GM18526 (cell line): ENCODE results near the gene CHST15.

ENCODE experiments used
- POLR2A ChIP-seq: IDR thresholded peaks from 3 replicates; pipeline ENCODE4 v1.6.1; 2011; ENCODE audit not compliant: insufficient read length; ENCODE audit errors: extremely low read depth

The CHST15 gene

DNA sequence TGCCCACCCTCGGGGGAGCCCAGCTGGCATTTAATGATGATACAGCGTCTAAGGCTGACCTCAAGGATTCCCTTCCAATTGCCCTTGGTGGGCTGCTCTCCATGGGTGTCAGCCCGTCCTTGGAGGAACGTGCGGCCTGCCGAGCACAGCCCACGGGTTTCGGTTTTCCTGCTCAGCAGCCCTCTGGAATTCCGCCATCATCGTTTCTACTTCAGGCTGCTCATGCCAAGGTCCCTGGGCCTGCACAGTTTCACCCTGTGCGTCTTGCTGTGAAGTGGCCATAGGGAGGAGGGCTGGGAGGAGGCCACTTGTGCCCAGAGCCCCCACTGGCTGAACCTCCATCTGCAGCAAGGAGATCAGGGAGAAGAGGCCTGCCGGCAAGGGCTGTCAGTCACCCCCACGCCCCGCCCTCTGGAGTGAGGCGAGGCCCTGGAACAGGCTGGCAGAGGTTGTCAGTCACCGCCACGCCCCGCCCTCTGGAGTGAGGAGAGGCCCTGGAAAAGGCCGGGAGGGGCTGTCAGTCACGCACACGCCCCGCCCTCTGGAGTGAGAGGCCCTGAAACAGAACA is 82.8 kb downstream of the CHST15 start:
- TF ChIP-seq POLR2A, result no peak

DNA sequence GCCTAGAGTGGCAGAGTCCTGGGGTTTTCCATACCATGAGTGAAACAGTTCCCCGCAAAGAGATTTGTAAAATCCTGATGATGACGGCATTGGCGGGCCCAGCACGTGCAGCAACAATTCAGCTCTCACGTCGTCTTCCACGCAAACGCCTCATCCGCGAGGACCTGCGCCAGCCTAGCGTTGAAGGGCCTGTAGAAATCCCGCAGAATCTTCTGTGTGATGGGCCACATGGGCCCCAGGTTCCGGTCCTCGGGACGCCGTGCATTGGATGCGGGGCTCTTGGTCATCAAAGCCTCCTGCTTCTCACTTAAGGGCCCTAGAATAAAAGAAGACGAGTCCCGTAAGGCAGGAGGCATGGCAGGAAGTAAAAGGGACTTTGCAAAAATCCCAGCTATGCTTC is 83.4 kb downstream of the CHST15 start:
- TF ChIP-seq POLR2A, result no peak

DNA sequence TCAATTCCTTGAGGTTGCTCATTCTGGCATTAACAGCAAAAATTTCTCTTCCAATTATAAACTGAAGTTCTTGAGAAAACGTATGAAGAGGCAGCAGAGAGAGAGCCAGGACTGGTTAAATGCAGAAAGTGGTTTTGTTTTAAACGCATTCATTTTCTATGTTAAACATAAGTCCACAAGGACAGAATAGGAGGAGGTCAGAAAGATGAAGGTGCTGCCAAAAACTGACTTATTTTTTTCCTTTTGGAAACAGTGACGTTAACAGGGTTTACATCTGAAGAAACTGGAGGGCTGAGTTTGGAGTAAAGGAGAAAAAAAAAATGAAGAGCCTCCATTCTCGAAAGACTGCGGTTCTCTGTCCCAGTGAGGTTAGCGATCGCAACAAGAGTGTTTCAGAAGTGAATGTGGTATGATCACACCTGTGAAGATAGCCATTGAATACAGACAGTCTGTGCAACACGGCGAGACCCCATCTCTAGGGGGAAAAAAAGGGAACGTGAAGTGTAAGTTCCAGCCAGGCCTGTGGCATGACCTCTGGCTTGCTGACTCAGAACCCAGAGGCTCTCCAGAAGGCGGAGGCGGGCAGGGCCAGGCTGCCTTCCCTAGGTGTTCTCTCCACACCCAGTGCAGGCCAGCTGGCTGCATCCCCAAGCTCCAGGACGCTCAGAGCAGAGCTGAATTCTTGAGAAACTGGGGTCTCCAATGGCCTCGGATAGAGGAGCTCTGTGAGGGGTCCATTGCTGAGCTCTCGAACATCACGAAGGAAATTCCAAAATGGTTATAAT is 84.0 kb downstream of the CHST15 start:
- no peak for TF ChIP-seq POLR2A

DNA sequence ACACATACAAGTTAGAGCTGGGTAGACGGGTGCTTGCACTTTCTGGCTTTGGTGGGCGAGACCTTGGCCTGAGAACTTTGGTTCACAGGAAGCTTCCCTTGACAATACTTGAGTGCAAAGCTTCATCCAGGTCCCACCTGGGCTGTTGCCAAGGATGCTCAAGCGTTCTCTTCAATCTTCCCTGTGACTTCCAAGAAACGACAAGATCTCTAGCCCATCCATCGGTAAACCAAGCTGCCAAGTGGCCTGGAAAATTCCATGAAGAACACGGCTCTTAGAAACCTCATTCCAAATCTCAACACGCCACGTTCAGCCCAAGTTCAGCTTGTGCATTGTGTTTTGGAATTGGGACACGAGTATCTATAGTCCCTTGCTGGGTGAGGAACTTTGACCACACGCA is 84.7 kb downstream of the CHST15 start:
- TF ChIP-seq POLR2A, result no peak

DNA sequence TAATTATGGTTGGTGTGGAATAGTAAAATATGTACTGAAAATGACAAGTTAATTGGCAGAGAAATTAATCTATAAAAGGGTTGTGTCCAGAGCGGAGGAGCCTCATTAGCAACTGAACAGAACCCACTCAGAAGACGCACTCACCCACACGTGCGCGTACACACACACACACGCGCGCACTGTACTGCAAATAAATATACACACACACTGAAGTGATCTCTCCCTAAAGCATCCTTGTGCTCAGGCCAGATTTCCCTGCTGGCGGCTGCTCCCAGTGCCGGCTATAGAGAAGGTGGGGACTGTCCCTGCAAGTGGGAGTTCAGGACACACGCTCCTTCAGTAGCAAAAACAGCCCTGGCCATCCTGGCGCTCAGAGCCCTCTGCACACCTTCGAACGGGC is 85.2 kb downstream of the CHST15 start:
- no peak for TF ChIP-seq POLR2A

DNA sequence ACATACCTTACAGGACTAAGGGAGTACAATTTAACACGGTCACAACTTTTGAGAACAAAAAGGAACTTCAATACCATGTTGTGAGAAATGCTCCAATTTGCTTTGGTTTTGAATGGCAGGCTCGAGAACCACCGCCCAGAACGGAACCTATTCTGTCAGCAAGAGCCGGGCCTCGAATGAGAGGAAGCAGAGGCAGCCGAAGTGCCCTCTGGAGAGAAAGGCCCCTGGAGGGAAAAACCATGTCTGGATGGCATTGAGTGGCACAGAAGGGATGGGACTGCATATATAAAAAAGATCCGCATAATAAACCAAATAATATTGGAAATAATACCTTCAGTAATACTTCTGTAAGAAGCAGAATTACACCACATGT is 85.6 kb downstream of the CHST15 start:
- TF ChIP-seq POLR2A, result no peak

DNA sequence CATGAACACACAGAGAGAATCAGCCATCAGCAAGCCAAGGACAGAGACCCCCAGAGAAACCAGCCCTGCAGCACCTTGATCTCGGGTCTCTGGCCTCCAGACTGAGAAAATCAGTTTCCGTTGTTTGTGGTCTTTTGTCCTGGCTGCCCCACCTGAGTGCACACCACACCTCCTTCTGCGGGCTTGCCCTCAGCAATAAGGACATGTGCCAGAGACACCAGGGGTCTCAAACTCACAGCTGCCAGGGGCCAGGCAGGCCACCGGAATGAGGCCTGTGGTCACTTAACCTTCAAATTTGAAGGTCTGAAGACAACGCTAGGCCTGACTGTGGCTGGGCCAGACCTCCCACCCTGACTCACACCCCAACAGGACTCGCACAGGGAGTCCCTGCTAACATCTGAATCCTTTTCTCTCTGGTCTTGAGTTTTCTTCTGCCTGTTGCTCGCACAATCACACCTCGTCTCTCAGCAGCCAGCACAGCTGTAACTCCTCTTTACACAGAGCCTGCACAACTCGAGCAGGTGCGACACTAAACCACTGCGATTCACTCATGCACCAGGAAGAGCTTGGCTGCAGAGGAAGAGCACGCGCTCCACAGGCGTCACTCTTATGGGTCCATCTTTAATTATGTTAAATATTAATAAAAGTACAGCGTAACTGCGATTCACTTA is 86.2 kb downstream of the CHST15 start:
- no peak for TF ChIP-seq POLR2A

DNA sequence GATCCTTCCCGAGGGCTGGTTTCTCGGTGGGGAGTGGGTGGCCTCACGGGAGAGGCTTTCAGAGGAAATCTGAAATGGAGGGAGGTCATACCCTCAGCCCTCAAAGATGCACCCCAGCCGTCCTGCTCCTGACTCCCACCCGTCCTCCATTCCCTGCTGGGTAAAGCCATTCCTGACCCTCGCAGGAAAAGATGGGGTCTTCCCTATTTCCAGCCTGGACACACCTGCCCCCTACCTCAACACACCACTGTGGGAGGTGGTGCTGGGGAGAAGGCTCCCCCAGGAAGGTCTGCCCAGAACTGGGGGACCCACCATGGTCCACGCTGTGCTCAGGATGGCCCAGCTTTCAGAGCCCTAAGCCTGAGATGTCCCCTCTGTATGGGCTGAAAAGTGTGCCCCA is 86.9 kb downstream of the CHST15 start:
- TF ChIP-seq POLR2A, result no peak

DNA sequence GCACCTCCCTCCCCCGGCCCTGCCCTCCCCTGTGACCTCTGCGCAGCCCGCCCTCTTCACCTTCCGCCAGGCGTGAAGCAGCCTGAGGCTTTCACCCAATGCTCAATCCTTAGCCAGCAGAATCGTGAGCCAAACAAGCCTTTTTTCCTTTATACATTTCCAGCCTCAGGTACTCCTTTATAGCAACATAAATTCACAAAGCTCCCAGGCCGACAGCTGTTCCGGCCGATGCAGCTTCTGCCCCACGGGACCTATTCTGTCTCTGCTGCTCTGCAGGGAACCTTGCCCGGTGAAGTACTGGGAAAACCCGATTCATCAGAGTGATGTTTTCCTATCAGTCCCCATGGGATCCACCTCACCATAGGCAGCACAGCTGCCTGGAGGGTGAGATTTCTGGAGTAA is 87.4 kb downstream of the CHST15 start:
- TF ChIP-seq POLR2A, result no peak

DNA sequence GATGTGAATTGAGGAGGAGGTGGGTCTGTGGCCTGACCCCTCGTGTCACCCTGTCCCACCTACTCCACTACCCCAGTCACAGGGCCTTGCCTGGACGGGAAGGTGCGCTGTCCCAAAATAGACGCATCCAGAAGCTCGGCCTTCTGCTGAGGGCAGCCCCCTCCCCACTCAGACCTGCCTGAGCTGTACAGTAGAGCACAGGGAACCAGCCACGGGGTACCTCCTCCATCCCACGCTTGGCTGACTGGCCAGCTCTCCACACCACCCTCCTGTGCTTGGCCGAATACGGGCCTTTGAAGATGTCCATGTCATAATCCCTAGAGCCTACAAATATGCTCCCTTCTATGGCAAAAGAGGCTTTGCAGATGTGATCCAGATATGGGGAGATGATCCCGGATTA is 88.3 kb downstream of the CHST15 start:
- no peak for TF ChIP-seq POLR2A

DNA sequence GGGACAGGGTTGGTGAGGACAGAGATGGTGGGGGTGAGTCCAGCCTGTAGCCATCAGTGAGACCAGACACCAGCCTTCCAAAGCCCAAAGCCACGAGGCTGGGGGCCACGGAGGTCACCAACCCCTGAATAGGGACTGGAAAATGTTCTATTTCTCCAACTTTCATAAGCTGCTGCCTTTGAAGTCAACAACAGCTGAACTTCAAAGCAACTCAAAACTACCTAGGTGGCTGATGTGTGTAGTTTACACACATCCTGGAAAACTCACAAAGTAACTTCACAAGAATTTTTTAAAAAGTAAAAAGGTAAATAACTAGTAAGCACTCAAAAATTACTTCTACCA is 88.8 kb downstream of the CHST15 start:
- no peak for TF ChIP-seq POLR2A

DNA sequence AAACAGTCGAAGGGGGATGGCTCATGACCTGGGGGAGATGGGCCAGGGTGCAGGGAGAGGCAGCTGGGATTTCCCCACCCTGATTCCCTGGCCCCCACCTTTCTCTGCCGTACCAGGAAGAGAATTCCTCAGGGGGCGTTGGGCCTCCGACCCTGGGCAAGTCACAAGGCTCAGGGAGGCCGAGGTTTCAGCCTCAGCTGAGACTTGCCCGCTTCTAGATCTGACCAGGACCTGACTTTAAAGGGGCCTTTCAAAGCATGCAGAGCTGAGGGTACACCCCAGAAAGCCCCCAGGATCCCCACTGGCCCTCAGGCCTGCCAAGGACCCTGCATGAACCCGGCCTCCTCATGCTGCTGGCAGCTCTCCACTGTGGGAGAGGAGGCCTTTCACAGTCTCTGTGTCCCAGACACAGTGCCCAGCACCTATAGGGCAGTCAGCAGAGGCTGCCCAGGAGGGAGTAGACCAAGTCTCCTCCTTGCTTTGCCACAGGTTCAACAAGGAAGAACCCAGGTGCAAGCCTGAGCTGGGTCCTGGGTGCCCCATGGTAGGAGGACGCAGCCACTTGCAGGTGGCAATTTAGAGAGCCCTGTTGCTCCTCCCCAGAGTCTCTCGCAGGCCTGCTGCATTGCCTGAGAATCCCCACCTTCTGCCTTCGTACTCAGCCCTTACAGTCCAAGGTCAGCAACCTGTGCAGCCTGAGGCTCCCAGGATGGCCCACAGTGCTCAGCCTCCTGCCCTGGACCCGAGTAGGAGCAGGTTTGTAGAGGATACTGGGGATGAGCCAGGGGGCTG is 89.3 kb downstream of the CHST15 start:
- TF ChIP-seq POLR2A, result no peak

DNA sequence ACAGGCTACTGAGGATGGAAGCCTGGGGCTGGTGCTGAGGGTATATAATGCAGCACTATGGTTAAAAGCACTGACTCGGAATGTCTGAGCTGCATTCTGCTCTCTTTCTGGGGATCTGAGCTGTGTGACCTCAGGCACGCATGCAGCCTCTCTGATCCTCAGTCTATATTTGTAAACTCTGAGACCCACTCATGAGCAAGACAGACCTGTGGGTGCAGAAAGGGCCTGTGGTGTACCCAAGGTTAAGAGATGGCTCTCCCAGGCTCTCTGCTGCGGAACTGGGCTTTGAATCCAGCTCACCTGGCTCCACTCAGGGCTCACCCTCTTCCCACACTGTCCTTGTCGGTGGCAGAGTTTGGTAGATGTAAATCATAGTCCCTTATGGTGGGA is 89.9 kb downstream of the CHST15 start:
- no peak for TF ChIP-seq POLR2A

DNA sequence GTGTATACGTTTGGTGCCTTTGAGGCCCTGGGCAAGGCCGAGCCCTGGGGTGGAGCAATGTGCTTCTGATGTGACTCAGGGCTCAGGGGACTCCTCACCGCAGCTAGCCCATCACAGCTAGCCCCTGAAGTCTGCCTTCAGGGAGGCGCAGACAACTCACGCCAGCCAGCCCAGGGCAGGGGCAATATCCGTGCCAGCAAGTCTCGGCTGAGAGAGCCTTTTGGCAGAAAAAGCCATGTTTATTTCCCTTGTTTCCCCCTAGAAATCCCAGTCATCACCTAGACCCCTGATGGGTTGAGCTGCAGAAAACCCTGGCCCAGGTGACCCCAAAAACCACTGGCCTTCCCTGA is 90.4 kb downstream of the CHST15 start:
- TF ChIP-seq POLR2A, result no peak

DNA sequence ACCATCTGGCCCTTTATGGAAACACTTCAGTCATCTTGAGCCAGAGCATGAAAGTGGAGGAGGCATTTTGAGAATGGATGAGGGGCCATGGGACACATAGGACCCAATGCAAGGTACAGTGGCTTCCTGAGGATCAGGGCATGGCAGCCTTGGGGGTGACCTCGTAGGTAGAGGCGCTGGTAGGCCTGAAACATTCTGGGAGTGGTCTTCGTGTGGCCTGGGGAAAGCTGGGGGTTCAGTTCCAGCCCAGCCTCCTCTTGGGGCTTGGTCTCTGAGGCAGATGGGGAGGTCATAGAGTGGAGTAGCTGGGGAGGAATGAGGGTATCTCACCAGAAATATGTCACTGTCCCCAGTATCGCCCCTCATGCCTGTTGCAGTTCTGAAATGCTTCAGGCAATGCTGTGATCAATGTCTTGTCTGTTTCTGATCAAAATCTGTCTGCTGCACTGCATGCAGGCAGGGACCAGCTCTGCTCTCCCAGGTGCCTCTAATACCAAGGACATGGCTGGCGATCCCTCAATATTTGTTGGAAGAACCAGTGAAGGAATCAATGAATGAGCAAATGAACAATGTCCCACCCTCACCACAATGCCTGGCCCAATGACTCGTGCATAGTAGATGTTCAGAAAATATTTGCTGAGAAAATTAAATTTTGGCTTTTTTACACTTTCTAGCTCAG is 90.9 kb downstream of the CHST15 start:
- no peak for TF ChIP-seq POLR2A
